GM12878 (cell line): ENCODE measurements around the gene STPG1. TPM values are rescaled to one million over a fixed set of nuclear protein-coding genes. Genes with fewer than 3 reads are reported as not detected.

Experiments
- ATAC-seq: fragments of 200-7000 bp; cut with Tn5 transposase; 3 replicates; pipeline ENCODE4 v1.9.1; 2020; ENCODE audit warnings: mild to moderate bottlenecking, moderate library complexity
- BruUV-seq: library from RNA; stranded (reverse); fragments of 400-500 nt; replicated peaks from 2 replicates; lab custom pipeline; 2021; lab: Mats Ljungman, UMichigan
- CTCF ChIA-PET: fragments of 300-600 bp; sonication (Branson Sonifier 250); formaldehyde crosslinking; extraction: SDS; loops from one replicate; lab custom pipeline; 2021; ENCODE audit warnings: inconsistent platforms; lab: Yijun Ruan, JAX
- POLR2A ChIA-PET: fragments of 350-600 bp; formaldehyde crosslinking; extraction: SDS; loops from one replicate; lab custom pipeline; 2021; ENCODE audit warnings: inconsistent platforms; lab: Charles Lee
- RAD21 ChIA-PET: fragments of 300-600 bp; sonication (Branson Sonifier 250); formaldehyde crosslinking; loops from one replicate; lab custom pipeline; 2023; ENCODE audit warnings: antibody characterized with exemption; ENCODE audit not compliant: unreplicated experiment; lab: Charles Lee
- SMC1A ChIA-PET: fragments of 300-600 bp; sonication (Branson Sonifier 250); formaldehyde crosslinking; loops from one replicate; lab custom pipeline; 2023; ENCODE audit not compliant: unreplicated experiment, uncharacterized antibody; lab: Charles Lee
- DNase-seq: peaks from one replicate; pipeline ENCODE4 v3.0.0-alpha.2; 2011; ENCODE audit warnings: low read depth, low spot score
- FAIRE-seq: peaks from 3 replicates; lab custom pipeline; 2011; peaks lifted over from hg19 to GRCh38; lab: Jason Lieb, UNC
- H2AFZ ChIP-seq: 2 replicates; pipeline ENCODE4 v1.6.0; 2011; ENCODE audit warnings: low read depth, low read length, control low read depth; ENCODE audit not compliant: control insufficient read depth
- H3K27ac ChIP-seq: 2 replicates; pipeline ENCODE4 v1.5.1; 2011; ENCODE audit warnings: control low read depth; ENCODE audit not compliant: control insufficient read depth, insufficient read depth
- H3K27me3 ChIP-seq, 2 experiments: replicated peaks in 1 of 2; 2 replicates each; pipeline versions ENCODE4 v1.6.0 to v1.6.1; 2011; ENCODE audit warnings: low read length in 1 of 2; ENCODE audit not compliant: control insufficient read depth in 2 of 2, insufficient read depth in 2 of 2
- H3K36me3 ChIP-seq, 2 experiments: 2 replicates each; pipeline ENCODE4 v1.5.1; 2011; ENCODE audit warnings: low read length in 1 of 2; ENCODE audit not compliant: control insufficient read depth in 2 of 2, insufficient read depth in 2 of 2
- H3K4me1 ChIP-seq: 2 replicates; pipeline ENCODE4 v1.6.1; 2011; ENCODE audit warnings: mild to moderate bottlenecking, low read length, moderate library complexity, mixed read lengths; ENCODE audit not compliant: control insufficient read depth, insufficient read depth
- H3K4me2 ChIP-seq: 2 replicates; pipeline ENCODE4 v1.6.0; 2011; ENCODE audit warnings: control low read depth; ENCODE audit not compliant: control insufficient read depth, insufficient read depth
- H3K4me3 ChIP-seq: fragments of 200-600 bp; sonication (generic); 2 replicates; pipeline ENCODE4 v1.5.1; 2016
- H3K79me2 ChIP-seq: 2 replicates; pipeline ENCODE4 v1.6.0; 2011; ENCODE audit warnings: low read length; ENCODE audit not compliant: control insufficient read depth, insufficient read depth
- H3K9ac ChIP-seq: 2 replicates; pipeline ENCODE4 v1.8.0; 2011; ENCODE audit warnings: low read length, control low read depth, mixed read lengths; ENCODE audit not compliant: control insufficient read depth, insufficient read depth
- H3K9me3 ChIP-seq: replicated peaks from 3 replicates; pipeline ENCODE4 v1.5.1; 2011; ENCODE audit warnings: mild to moderate bottlenecking, low read length; ENCODE audit not compliant: control insufficient read depth, insufficient read depth
- H4K20me1 ChIP-seq: 2 replicates; pipeline ENCODE4 v1.6.0; 2011; ENCODE audit not compliant: control insufficient read depth, insufficient read depth
- ATF3 ChIP-seq: IDR thresholded peaks from 2 replicates; pipeline ENCODE4 v1.6.1; 2011; ENCODE audit warnings: low read depth, mild to moderate bottlenecking, low read length, moderate library complexity, borderline replicate concordance; ENCODE audit errors: extremely low read depth
- BCL11A ChIP-seq: IDR thresholded peaks from 2 replicates; pipeline ENCODE4 v1.6.1; 2011; ENCODE audit warnings: low read depth, low read length
- HCFC1 ChIP-seq: fragments of 150-350 bp; IDR thresholded peaks from 2 replicates; pipeline ENCODE4 v1.6.1; 2014; ENCODE audit warnings: low read length
- HDAC6 ChIP-seq: fragments of 200-600 bp; sonication (generic); IDR thresholded peaks from one replicate; pipeline ENCODE4 v1.8.0; 2017; ENCODE audit warnings: antibody characterized with exemption; ENCODE audit not compliant: unreplicated experiment
- KAT2A ChIP-seq: conservative IDR thresholded peaks from 2 replicates; pipeline ENCODE4 v1.6.1; 2011; ENCODE audit warnings: low read depth, low read length; ENCODE audit not compliant: control insufficient read depth
- MXI1 ChIP-seq: fragments of 150-350 bp; IDR thresholded peaks from 2 replicates; pipeline ENCODE4 v1.6.1; 2011; ENCODE audit warnings: low read depth, mild to moderate bottlenecking, inconsistent platforms, low read length, improper control_type of control experiment
- PRDM15 ChIP-seq: fragments of 450-650 bp; formaldehyde crosslinking; IDR thresholded peaks from 2 replicates; pipeline ENCODE4 v1.4.0; 2020; ENCODE audit warnings: mild to moderate bottlenecking, moderate library complexity
- RELA ChIP-seq: fragments of 450-650 bp; IDR thresholded peaks from 2 replicates; pipeline ENCODE4 v1.8.0; 2014; ENCODE audit warnings: borderline replicate concordance; ENCODE audit not compliant: partially characterized antibody
- SIX5 ChIP-seq: IDR thresholded peaks from 2 replicates; pipeline ENCODE4 v1.6.1; 2011; ENCODE audit warnings: mild to moderate bottlenecking, low read depth, low read length, moderate library complexity; ENCODE audit not compliant: severe bottlenecking
- ZSCAN29 ChIP-seq: fragments of 450-650 bp; IDR thresholded peaks from 2 replicates; pipeline ENCODE4 v1.6.1; 2017; ENCODE audit warnings: mild to moderate bottlenecking, moderate library complexity
- WGBS: methylation state at CpG from one replicate; pipeline ENCODE4 v1.1.6; 2016; ENCODE audit warnings: low lambda C conversion rate; ENCODE audit not compliant: insufficient replicate concordance, insufficient coverage; ENCODE audit errors: missing lambda C conversion rate; 5-methylcytosine and 5-hydroxymethylcytosine counted together
- in situ Hi-C: fragments of 300-500 bp; cut with MboI; formaldehyde crosslinking; loops from 9 replicates; pipeline ENCODE4 v1.14.3; 2018; ENCODE audit warnings: mixed read lengths
- intact Hi-C: fragments of 100-400 bp; cut with micrococcal nuclease; formaldehyde crosslinking; loops from one replicate; pipeline ENCODE4 v1.14.2; 2022; ENCODE audit not compliant: unreplicated experiment
- polyA plus RNA-seq, 11 experiments: library from polyadenylated mRNA; depleted of rRNA in 4 of 11; unstranded in 6 of 11; stranded (reverse) in 5 of 11; fragments of >200 nt; fragmentation: Nextera tagmentation in 4 of 11; fragmentation: Illumina TruSeq in 1 of 11; extraction: Ambion mirVana in 4 of 11; extraction: Trizol in 1 of 11; gene quantifications; 1 replicate in 1 of 11; 2 replicates in 10 of 11; pipeline versions ENCODE4 v1.2.1 to v1.2.3, GENCODE V29; 2011 to 2016; ENCODE audit warnings: inconsistent platforms in 2 of 11, missing spikeins in 2 of 11, low read depth in 1 of 11
- total RNA-seq, 4 experiments: library from RNA; depleted of rRNA in 3 of 4; stranded (reverse); fragments of >200 nt in 3 of 4; fragmentation: Illumina TruSeq in 1 of 4; extraction: Trizol in 1 of 4; gene quantifications; 2 replicates each; pipeline versions ENCODE4 v1.2.1 to v1.2.3, GENCODE V29; 2013 to 2021
- TF ChIP-seq, protein P1 (sequence below): fragments of 450-650 bp; IDR thresholded peaks from 2 replicates; pipeline ENCODE4 v1.6.1; 2016; ENCODE audit warnings: mild to moderate bottlenecking, moderate library complexity, borderline replicate concordance

The STPG1 gene
- total and polyA plus RNA-seq, 10 of the 15 experiments (the other 5 are each of a cell fraction or from before 2014, with no cell fraction given): 0.22 to 2.6 (median 0.73) TPM

GRCh38 chr1:24316645-24317044, 96.9 kb downstream of the STPG1 start:
- FAIRE-seq (no peak), DNase-seq (no peak), ATAC-seq (no peak)
- no peak overlapping the region for H3K4me2 ChIP-seq
- BruUV-seq: no TSS peak
- no peak overlapping the region for H3K4me3 ChIP-seq
- in situ Hi-C loops (no loop called here), intact Hi-C loops (no loop called here)
- RAD21 ChIA-PET: interaction anchor here (0.8 kb wide), 1 partner anchor 75 kb away, joined by 4 read pairs; no protein-coding TSS in a partner anchor
- H3K79me2 ChIP-seq: no peaks in the 10 kb centered on the region
- H3K9ac ChIP-seq: no peak overlapping the region
- WGBS: 63% methylated on average over 3 of the region's 3 CpGs
- H3K27ac ChIP-seq: no peak overlapping the region
- no peak overlapping the region for H2AFZ ChIP-seq
- SMC1A ChIA-PET: no interaction called here
- H3K36me3 ChIP-seq: no peaks in the 10 kb centered on the region
- H3K4me1 ChIP-seq: peaks cover 15% of the 10 kb centered on the region
- POLR2A ChIA-PET: interaction anchor here (0.7 kb wide), 1 partner anchor 74 kb away, joined by 5 read pairs; no protein-coding TSS in a partner anchor
- CTCF ChIA-PET: interaction anchor here (1.0 kb wide), 1 partner anchor 166 kb away, joined by 3 read pairs; no protein-coding TSS in a partner anchor
- H3K9me3 ChIP-seq: no peaks in the 10 kb centered on the region
- H4K20me1 ChIP-seq: no peaks in the 10 kb centered on the region
- TF ChIP-seq BCL11A (no peak), HDAC6 (no peak), KAT2A (no peak), HCFC1 (no peak), SIX5 (no peak), MXI1 (no peak), PRDM15 (CRISPR knock-in tag) (no peak), ATF3 (no peak), ZSCAN29 (no peak), RELA (no peak)
- TF ChIP-seq, protein P1, sequence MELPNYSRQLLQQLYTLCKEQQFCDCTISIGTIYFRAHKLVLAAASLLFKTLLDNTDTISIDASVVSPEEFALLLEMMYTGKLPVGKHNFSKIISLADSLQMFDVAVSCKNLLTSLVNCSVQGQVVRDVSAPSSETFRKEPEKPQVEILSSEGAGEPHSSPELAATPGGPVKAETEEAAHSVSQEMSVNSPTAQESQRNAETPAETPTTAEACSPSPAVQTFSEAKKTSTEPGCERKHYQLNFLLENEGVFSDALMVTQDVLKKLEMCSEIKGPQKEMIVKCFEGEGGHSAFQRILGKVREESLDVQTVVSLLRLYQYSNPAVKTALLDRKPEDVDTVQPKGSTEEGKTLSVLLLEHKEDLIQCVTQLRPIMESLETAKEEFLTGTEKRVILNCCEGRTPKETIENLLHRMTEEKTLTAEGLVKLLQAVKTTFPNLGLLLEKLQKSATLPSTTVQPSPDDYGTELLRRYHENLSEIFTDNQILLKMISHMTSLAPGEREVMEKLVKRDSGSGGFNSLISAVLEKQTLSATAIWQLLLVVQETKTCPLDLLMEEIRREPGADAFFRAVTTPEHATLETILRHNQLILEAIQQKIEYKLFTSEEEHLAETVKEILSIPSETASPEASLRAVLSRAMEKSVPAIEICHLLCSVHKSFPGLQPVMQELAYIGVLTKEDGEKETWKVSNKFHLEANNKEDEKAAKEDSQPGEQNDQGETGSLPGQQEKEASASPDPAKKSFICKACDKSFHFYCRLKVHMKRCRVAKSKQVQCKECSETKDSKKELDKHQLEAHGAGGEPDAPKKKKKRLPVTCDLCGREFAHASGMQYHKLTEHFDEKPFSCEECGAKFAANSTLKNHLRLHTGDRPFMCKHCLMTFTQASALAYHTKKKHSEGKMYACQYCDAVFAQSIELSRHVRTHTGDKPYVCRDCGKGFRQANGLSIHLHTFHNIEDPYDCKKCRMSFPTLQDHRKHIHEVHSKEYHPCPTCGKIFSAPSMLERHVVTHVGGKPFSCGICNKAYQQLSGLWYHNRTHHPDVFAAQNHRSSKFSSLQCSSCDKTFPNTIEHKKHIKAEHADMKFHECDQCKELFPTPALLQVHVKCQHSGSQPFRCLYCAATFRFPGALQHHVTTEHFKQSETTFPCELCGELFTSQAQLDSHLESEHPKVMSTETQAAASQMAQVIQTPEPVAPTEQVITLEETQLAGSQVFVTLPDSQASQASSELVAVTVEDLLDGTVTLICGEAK: no peak
- H3K27me3 ChIP-seq: peaks cover 0 to 11% of the 10 kb centered on the region in 2 experiments; a peak in 3 of 4 replicates
